ENCODE data around the gene PCAT7. TPM values are rescaled to one million over a fixed set of nuclear protein-coding genes. Genes with fewer than 3 reads are reported as not detected.

The PCAT7 gene
- total and polyA plus RNA-seq, 4 donors, result 0.53 TPM; not detected in 3

GRCh38 chr9:94599102-94599501 is 44.2 kb downstream of the PCAT7 start:
- no peaks in the 10 kb centered on the region for H3K36me3 ChIP-seq (ENCODE audit: control insufficient read depth, insufficient read depth, low read length)
- H3K27ac ChIP-seq (ENCODE audit: low read depth, low read length), result no peak overlapping the region
- H3K4me3 ChIP-seq (ENCODE audit: low read depth, low read length), result no peak overlapping the region
- WGBS (ENCODE audit: insufficient coverage), result 90% methylated on average over 3 of the region's 7 CpGs
- H3K9me3 ChIP-seq (ENCODE audit: control insufficient read depth, insufficient read depth, low read length), result no peaks in the 10 kb centered on the region
- no peaks in the 10 kb centered on the region for H3K27me3 ChIP-seq (ENCODE audit: control insufficient read depth, insufficient read depth, low read length)
- no peak for DNase-seq (ENCODE audit: low read depth in 4 of 6, low spot score in 6 of 6)
- peaks cover 11% of the 10 kb centered on the region for H3K4me1 ChIP-seq (ENCODE audit: control insufficient read depth, insufficient read depth, low read length)

DNA sequence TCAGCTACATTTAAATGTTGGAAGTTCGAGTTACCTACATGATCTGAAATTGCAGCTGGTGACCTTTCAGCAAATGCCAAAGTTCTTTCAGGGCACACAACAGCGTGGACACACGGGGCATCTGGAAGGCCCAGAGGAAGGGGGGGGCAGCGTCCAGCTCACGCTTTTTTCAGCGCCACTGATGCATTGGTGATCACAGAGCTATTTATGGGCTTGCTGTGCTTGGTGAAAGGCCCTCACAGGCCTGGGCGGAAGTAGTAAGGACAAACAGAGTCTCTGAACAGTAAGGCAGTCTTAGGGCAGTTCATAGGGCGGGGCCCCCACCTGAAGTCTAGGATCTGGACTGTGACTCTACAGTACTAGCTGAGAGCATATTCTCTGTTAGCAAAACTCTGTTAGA is 45.4 kb downstream of the PCAT7 start:
- no peaks in the 10 kb centered on the region for H3K9me3 ChIP-seq (ENCODE audit: control insufficient read depth, insufficient read depth, low read length)
- H3K27me3 ChIP-seq (ENCODE audit: control insufficient read depth, insufficient read depth, low read length), result no peaks in the 10 kb centered on the region
- peaks cover 18% of the 10 kb centered on the region for H3K4me1 ChIP-seq (ENCODE audit: control insufficient read depth, insufficient read depth, low read length)
- no peak overlapping the region for H3K27ac ChIP-seq (ENCODE audit: low read depth, low read length)
- 65% methylated on average over 8 of the region's 8 CpGs for WGBS (ENCODE audit: insufficient coverage)
- DNase-seq (ENCODE audit: low read depth in 4 of 6, low spot score in 6 of 6), result no peak
- H3K4me3 ChIP-seq (ENCODE audit: low read depth, low read length), result no peak overlapping the region
- no peaks in the 10 kb centered on the region for H3K36me3 ChIP-seq (ENCODE audit: control insufficient read depth, insufficient read depth, low read length)

DNA sequence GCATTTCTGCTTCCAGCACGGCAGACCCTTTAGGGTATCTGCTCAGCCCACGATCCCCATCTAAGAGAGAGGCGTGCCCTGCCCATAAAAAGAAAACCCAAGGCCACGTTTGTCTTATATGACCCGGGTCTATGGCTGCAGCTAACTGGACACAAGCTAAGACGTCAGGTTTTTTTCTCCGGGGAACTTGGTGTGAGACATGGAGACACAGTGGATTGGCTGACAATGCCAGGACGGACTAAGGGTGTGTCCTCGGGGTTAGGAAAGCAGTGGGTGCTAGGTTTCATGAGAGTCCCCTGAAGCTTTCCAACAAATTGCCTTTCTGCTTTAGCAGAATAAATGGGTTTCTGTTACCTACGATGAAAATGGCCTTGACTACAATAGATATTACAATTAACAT is 45.8 kb downstream of the PCAT7 start:
- no peaks in the 10 kb centered on the region for H3K9me3 ChIP-seq (ENCODE audit: control insufficient read depth, insufficient read depth, low read length)
- no peak for DNase-seq (ENCODE audit: low read depth in 4 of 6, low spot score in 6 of 6)
- H3K27ac ChIP-seq (ENCODE audit: low read depth, low read length), result no peak overlapping the region
- H3K4me1 ChIP-seq (ENCODE audit: control insufficient read depth, insufficient read depth, low read length), result peaks cover 18% of the 10 kb centered on the region
- no peaks in the 10 kb centered on the region for H3K36me3 ChIP-seq (ENCODE audit: control insufficient read depth, insufficient read depth, low read length)
- H3K4me3 ChIP-seq (ENCODE audit: low read depth, low read length), result no peak overlapping the region
- 81% methylated on average over 7 of the region's 10 CpGs for WGBS (ENCODE audit: insufficient coverage)
- H3K27me3 ChIP-seq (ENCODE audit: control insufficient read depth, insufficient read depth, low read length), result no peaks in the 10 kb centered on the region

DNA sequence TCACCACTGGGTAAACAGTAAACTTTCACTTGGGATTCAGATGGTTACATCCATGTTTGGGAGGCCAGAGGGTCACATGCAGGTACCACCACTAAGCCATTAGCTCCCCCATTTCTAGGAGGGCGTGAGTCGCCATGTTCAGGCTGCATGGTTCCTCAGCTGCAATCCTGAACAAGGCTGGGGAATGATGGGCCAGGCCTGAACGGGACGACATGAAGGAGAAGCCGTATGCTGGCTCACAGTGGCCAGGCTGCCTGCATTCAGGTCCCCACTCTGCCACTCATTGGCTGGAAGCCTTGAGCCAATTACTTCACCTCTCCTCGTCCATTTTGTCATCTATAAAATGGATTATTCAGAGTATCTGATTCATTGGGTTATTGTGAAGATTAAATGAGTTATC is 47.8 kb downstream of the PCAT7 start:
- H3K27me3 ChIP-seq (ENCODE audit: control insufficient read depth, insufficient read depth, low read length), result no peaks in the 10 kb centered on the region
- H3K9me3 ChIP-seq (ENCODE audit: control insufficient read depth, insufficient read depth, low read length), result no peaks in the 10 kb centered on the region
- WGBS (ENCODE audit: insufficient coverage), result 100% methylated on average over 2 of the region's 6 CpGs
- no peaks in the 10 kb centered on the region for H3K36me3 ChIP-seq (ENCODE audit: control insufficient read depth, insufficient read depth, low read length)
- no peak for DNase-seq (ENCODE audit: low read depth in 4 of 6, low spot score in 6 of 6)
- no peak overlapping the region for H3K27ac ChIP-seq (ENCODE audit: low read depth, low read length)
- H3K4me3 ChIP-seq (ENCODE audit: low read depth, low read length), result no peak overlapping the region
- peaks cover 18% of the 10 kb centered on the region for H3K4me1 ChIP-seq (ENCODE audit: control insufficient read depth, insufficient read depth, low read length)

- no peaks in the 10 kb centered on the region for H3K9me3 ChIP-seq (ENCODE audit: control insufficient read depth, insufficient read depth, low read length)
- WGBS (ENCODE audit: insufficient coverage), result 20% methylated on average over 5 of the region's 21 CpGs
- no peak overlapping the region for H3K4me3 ChIP-seq (ENCODE audit: low read depth, low read length)
- peaks cover 23% of the 10 kb centered on the region for H3K4me1 ChIP-seq (ENCODE audit: control insufficient read depth, insufficient read depth, low read length)
- no peaks in the 10 kb centered on the region for H3K27me3 ChIP-seq (ENCODE audit: control insufficient read depth, insufficient read depth, low read length)
- no peaks in the 10 kb centered on the region for H3K36me3 ChIP-seq (ENCODE audit: control insufficient read depth, insufficient read depth, low read length)
- DNase-seq (ENCODE audit: low read depth in 4 of 6, low spot score in 6 of 6), result peak; percentile 24 to 86 (median 40)
- H3K27ac ChIP-seq (ENCODE audit: low read depth, low read length), result peak overlapping the region; percentile 50
Observed at GRCh38 chr9:94603259-94604160, 48.6 kb downstream of the PCAT7 start.

- Histone ChIP-seq H3K9me3 (ENCODE audit: control insufficient read depth, insufficient read depth, low read length) (no peaks in the 10 kb centered on the region), H3K27me3 (ENCODE audit: control insufficient read depth, insufficient read depth, low read length) (no peaks in the 10 kb centered on the region), H3K27ac (ENCODE audit: low read depth, low read length) (no peak overlapping the region), H3K36me3 (ENCODE audit: control insufficient read depth, insufficient read depth, low read length) (no peaks in the 10 kb centered on the region), H3K4me1 (ENCODE audit: control insufficient read depth, insufficient read depth, low read length) (peaks cover 17% of the 10 kb centered on the region), H3K4me3 (ENCODE audit: low read depth, low read length) (no peak overlapping the region)
- DNase-seq (ENCODE audit: low read depth in 4 of 6, low spot score in 6 of 6), result no peak
- WGBS (ENCODE audit: insufficient coverage), result 91% methylated on average over 18 of the region's 24 CpGs
Observed at GRCh38 chr9:94606646-94607422, 52.0 kb downstream of the PCAT7 start.

GRCh38 chr9:94607423-94607691 is 52.5 kb downstream of the PCAT7 start:
- no peaks in the 10 kb centered on the region for H3K9me3 ChIP-seq (ENCODE audit: control insufficient read depth, insufficient read depth, low read length)
- H3K27me3 ChIP-seq (ENCODE audit: control insufficient read depth, insufficient read depth, low read length), result no peaks in the 10 kb centered on the region
- no peaks in the 10 kb centered on the region for H3K36me3 ChIP-seq (ENCODE audit: control insufficient read depth, insufficient read depth, low read length)
- no peak overlapping the region for H3K27ac ChIP-seq (ENCODE audit: low read depth, low read length)
- 96% methylated on average over 4 of the region's 8 CpGs for WGBS (ENCODE audit: insufficient coverage)
- no peak overlapping the region for H3K4me3 ChIP-seq (ENCODE audit: low read depth, low read length)
- peaks cover 17% of the 10 kb centered on the region for H3K4me1 ChIP-seq (ENCODE audit: control insufficient read depth, insufficient read depth, low read length)
- no peak for DNase-seq (ENCODE audit: low read depth in 4 of 6, low spot score in 6 of 6)

GRCh38 chr9:94610181-94610606 is 55.3 kb downstream of the PCAT7 start:
- Histone ChIP-seq H3K4me1 (ENCODE audit: control insufficient read depth, insufficient read depth, low read length) (peaks cover 5% of the 10 kb centered on the region), H3K9me3 (ENCODE audit: control insufficient read depth, insufficient read depth, low read length) (no peaks in the 10 kb centered on the region), H3K27me3 (ENCODE audit: control insufficient read depth, insufficient read depth, low read length) (no peaks in the 10 kb centered on the region), H3K36me3 (ENCODE audit: control insufficient read depth, insufficient read depth, low read length) (no peaks in the 10 kb centered on the region), H3K4me3 (ENCODE audit: low read depth, low read length) (no peak overlapping the region), H3K27ac (ENCODE audit: low read depth, low read length) (no peak overlapping the region)
- peak in 1 of 6 donors; percentile 66 for DNase-seq (ENCODE audit: low read depth in 4 of 6, low spot score in 6 of 6)
- 63% methylated on average over 3 of the region's 6 CpGs for WGBS (ENCODE audit: insufficient coverage)

- DNase-seq (ENCODE audit: low read depth in 4 of 6, low spot score in 6 of 6), result no peak
- no peaks in the 10 kb centered on the region for H3K27me3 ChIP-seq (ENCODE audit: control insufficient read depth, insufficient read depth, low read length)
- no peaks in the 10 kb centered on the region for H3K9me3 ChIP-seq (ENCODE audit: control insufficient read depth, insufficient read depth, low read length)
- H3K36me3 ChIP-seq (ENCODE audit: control insufficient read depth, insufficient read depth, low read length), result no peaks in the 10 kb centered on the region
- WGBS (ENCODE audit: insufficient coverage), result 100% methylated on average over 1 of the region's 3 CpGs
- peaks cover 5% of the 10 kb centered on the region for H3K4me1 ChIP-seq (ENCODE audit: control insufficient read depth, insufficient read depth, low read length)
- H3K4me3 ChIP-seq (ENCODE audit: low read depth, low read length), result no peak overlapping the region
- no peak overlapping the region for H3K27ac ChIP-seq (ENCODE audit: low read depth, low read length)
Observed at GRCh38 chr9:94611638-94612068, 56.8 kb downstream of the PCAT7 start.
